Astrocyte of the hippocampus (primary cell): ENCODE results near the gene CLRN2.
A peak's percentile ranks its signal among the peaks of the same experiment; 100 is the strongest.

ENCODE experiments used
- DNase-seq: peaks from one replicate; pipeline ENCODE4 v3.0.0; 2011; ENCODE audit warnings: low read depth, low spot score

The CLRN2 gene, protein sequence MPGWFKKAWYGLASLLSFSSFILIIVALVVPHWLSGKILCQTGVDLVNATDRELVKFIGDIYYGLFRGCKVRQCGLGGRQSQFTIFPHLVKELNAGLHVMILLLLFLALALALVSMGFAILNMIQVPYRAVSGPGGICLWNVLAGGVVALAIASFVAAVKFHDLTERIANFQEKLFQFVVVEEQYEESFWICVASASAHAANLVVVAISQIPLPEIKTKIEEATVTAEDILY

DNA sequence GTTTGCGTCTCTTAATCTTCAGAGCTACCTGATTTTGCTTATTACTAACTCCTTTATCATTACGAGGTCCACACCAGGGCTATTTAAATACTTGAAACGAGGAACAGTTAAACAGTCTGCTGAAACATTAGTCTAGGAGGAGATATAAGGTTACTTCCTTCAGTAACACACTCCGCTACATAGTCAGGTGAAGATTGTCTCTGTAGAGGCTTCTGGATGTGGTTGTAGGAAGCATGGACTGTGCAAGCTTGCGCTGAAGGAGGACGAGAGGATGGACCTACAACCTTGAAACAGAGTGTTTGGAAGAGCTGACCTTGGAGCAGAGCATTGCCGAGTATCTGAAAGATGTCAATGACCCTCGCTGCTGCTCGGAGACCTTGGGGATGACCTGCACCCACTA lies at the start of gene CLRN2:
CLRN2 (plus strand) TSS at position 301 of the 400 bp plus-strand sequence. CDS start 102 bp downstream, outside the sequence.
- no peak for DNase-seq

DNA sequence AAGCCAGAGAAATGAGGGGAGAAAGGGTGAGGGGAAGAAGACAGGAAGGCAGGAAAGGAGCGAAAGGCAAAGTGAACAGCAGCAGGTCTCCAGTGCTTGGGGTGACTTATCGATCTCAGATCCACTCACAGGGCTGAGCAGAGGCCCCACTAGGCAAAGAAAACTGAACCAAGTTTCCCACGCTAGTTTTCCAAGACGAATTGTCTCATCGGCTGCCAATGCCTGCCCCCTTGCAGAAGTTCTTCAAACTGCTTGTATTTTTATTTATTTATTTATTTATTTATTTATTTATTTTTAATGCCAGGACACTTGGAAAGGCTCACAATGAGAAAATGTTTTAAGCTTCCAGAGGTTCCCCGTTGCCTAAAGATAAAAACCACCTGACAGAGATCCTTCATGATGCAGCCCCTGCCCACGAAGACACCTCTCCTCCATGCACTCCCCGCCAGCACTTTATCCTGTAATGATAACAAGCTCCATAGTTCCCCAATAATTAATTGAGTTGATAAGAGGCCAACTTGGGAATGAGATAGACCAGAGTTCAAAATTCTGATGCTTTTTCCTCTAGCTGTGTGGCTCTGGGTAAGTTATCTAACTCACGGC lies 46.2 kb upstream of the CLRN2 start:
- peak; percentile 56 for DNase-seq

- DNase-seq: no peak
Measured at GRCh38 chr4:17469931-17470674, 44.9 kb upstream of the CLRN2 start.

GRCh38 chr4:17475481-17475880 lies 39.5 kb upstream of the CLRN2 start:
- no peak for DNase-seq

- DNase-seq: no peak
Measured at GRCh38 chr4:17476853-17477252, 38.1 kb upstream of the CLRN2 start.

- DNase-seq: no peak
Measured at GRCh38 chr4:17477774-17478472, 37.0 kb upstream of the CLRN2 start.

DNA sequence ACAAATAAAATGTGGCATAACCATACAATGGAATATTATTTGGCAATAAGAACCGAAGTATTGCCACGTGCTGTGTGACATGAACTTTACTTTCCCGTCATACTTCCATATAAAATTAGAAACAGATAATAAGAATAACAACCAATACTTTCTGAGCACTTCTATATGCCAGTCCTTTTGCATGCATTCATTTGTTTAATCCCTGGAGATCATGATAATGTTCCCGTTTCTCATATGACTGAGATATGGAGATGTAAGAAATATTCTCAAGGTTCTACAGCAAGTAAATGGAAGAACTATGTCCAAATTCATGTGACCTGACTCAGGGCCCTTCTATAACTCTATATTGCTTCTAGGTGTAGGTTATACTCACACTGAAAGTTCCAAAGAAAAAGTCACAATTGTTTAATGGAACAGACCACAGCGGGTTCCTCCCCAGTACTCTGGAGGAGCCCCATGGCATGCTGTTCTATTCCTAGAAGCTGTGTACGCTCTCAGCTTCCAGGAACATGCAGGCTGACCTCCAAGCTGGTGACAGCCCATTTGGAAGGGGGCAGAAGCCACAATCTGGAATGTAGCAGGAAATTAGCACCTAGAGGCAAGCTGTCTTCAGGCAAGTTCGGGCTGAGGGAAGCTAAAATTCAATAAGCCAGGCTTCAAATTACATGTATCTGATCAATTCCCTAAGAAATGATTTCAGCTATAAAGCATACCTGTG lies 34.6 kb upstream of the CLRN2 start:
- DNase-seq: no peak

DNA sequence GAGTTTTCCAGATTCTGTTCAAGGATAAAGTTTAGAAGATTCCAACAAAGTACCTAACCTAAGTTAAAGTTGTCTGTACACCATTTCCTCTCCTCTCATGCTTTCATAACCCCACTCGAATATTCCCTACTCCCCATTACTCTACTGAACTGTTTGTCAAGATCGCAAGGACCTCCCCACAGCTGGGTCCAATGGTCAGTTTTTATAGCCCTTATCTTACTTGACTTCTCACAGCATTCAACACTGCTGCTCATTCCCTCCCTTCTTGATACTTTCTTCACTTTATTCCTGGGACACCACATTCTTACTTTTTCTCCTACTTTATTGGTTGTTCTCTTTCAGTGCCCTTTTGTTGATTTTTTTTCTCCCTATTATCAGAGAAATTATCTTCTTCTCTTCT lies 34.0 kb upstream of the CLRN2 start:
- no peak for DNase-seq

- DNase-seq: no peak
Measured at GRCh38 chr4:17482716-17483115, 32.2 kb upstream of the CLRN2 start.

- no peak for DNase-seq
Measured at GRCh38 chr4:17489123-17489522, 25.8 kb upstream of the CLRN2 start.

DNA sequence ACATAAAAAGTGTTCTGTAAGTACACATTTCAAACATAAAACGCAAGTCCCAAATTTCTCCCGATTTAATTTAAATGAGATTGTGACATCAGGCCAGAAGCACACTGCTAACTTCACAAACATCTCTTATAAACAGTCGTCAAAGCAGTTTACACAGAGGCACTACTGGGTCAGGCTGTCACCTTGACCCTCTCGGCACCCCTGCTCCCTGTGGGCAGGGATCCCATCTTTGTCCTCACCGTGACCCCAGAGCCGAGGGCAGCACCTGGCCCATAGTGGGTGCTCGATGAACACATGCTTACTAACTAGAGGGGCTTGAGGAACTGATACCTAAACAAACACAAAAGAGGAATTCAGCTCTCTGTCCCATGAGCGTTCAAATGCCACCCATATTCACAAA lies 25.2 kb upstream of the CLRN2 start:
- no peak for DNase-seq

DNA sequence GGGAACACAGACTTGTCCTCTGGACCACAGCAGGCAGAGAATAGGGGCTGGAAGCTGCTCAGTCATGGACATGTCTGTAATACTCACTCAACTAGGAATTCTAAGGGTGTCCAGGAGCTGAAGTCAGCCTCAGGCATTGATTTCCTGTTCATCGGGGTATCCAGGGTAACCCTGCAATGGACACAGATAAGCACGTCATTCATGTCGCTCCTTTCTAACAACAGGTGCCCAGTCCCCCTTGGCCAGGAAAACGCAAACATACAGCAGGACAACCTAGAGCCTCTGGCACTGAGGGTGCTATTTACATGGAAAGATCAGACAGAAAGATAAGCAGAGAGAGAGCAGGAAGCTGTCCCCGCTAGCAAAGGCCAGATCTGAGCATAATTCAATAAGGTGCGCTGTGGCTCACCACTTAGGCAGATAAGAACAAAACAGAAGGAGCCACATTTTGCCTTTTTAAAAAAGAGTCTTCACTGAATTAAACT lies 24.3 kb upstream of the CLRN2 start:
- no peak for DNase-seq

GRCh38 chr4:17491196-17491595 lies 23.8 kb upstream of the CLRN2 start:
- DNase-seq: no peak

DNA sequence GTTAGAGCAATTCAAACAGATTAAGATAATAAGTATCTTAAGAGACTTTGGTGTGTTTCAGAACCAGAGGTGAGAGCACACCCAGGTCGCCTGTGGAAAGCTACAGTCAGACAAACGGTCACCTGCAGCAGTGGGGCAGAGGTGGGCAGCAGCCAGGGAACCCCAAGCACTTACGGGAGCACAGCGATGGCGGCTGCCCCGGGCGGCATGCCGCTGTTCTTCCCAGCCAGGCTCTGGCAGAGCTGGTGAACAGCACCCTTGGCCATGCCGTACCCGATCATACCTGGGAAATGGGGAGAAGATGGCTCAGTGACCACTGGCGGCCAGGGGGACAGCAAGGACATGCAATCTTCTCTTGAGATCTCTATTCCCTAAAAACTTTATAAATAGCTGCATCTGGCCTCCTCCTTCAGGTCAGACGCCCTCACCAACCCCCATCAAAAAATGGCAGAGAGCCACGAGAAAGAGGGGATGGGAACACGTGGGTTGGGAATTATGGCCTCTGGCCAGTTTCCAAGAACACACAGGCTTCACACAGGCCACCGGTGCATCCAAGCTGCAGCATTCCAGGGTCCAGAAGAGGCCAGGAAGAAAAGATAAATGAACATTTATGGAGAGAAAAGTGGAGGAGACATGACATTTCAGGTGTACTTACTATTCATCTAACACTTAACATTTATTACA lies 22.8 kb upstream of the CLRN2 start:
- DNase-seq: peak; percentile 33

DNA sequence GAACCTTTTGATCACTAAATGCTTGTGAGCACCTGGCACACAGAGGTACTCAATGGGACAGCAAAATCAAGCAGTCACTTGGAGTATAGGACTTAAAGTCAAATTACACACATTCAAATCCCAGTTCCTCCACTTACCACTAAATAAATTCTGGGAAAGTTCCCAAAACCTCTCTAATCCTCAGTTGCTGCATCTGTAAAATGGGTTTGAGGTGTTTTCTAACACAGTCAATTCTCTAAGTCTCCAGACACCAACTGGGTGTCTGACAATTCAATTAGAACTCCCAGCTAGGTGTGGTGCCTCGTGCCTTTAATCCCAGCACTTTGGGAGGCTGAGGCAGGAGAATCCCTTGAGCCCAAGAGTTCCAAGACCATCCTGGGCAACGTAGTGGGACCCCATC lies 22.1 kb upstream of the CLRN2 start:
- no peak for DNase-seq

- no peak for DNase-seq
Measured at GRCh38 chr4:17493619-17494018, 21.3 kb upstream of the CLRN2 start.

DNA sequence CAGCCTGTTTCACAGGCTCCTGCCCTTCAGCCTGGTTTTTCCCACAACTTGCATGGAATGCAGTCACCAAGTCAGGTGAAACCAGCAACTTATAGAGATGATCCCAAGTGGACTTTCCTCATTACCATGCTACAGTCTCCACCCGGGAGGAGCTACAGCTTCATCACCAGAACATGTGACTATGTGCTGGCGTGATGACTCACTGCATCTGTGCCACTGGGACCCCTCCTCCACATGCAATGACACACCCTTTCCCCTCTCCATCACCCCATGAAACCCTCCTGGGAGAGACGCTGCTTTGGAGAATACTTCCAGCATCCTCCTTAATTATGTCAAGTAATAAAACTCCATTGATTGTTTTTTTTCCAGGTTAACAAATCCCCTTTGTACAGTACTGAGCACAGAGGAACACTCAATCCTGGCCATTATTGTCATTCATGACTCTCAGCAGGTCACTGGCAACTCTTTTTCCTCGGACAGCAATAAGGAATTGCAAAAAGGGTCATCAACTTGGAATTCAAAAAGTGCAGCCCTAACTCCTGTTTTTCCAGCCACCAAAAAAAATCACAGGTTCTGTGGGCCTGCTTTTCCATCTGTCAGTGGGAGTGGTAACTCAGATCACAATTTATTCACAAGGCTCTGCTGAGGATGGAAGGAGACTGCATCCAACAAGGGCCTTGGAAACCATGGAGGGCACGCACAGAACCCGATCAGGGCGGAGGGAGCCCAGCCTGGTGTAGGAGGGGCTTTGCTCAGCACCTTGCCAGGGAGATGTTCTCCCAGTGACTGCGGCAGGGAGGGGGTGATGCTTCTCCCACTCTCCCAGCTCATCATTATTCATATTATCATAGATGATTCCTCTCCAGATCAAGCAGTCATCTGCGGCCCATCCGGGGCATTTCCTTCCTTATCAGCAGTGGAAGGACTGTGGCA lies 20.4 kb upstream of the CLRN2 start:
- peak; percentile 84 for DNase-seq

DNA sequence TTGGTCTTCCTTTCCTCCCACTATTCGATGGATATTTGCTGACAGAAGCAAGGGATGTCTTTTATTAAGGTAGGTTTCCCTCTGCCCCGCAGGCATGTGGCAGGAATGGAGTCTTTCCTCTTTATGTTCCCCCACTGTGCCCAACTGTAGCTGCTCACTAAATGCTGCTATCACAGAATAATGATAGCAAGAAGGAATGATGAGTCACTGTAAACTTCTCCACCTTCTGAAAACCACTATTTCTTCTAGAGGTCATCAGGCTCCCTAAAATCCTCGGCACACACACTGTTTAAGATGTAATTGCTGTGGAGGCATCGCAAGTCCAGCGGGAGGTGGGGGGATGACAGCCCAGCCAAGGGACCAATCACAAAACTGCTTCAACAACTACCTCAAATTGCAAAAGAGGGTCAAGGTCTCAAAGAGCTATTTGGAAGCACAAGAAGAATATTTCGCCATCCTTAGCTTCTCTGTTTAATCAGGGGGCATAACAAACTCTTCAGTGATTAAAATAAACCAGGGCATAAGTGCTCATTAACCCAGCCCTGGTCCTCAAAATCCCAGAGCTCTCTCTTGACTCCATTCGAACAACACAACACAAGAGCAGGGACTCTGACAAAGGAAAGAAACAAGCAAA lies 17.0 kb upstream of the CLRN2 start:
- DNase-seq: no peak

DNA sequence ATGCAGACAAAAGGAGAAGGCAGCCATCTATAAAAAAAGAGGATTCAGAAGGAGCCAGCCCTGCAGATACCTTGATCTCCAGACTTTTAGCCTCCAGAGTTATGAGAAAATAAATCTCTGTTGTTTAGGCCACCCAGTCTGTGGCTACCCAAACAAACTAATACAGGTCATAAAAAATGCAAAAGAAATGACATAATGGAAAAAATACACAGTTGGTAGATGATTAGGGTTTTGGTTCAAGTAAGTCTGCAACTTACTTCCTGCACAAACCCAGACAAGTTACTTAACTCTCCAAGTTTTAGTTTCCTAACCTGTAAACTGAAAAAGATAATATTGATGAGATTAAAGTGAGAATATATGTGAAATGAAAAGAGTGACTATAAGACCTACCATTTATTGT lies 14.4 kb upstream of the CLRN2 start:
- no peak for DNase-seq
